Body of pancreas (tissue), 4 donors: Measurements from ENCODE around the gene ZNF619.

Source experiments
- POLR2A ChIP-seq, 3 donors: fragments of 450-650 bp; IDR thresholded peaks; one replicate each; pipeline ENCODE4 v1.6.1; 2016; ENCODE audit warnings: antibody characterized with exemption in 3 of 3, mild to moderate bottlenecking in 2 of 3
- TF ChIP-seq, protein P1 (sequence below), 7 experiments: fragments of 450-650 bp in 4 of 7; fragments of 200-600 bp in 3 of 7; sonication (generic) in 3 of 7; IDR thresholded peaks; one replicate each; pipeline ENCODE4 v1.5.1; 2016 to 2019; ENCODE audit warnings: antibody characterized with exemption in 7 of 7

- TF ChIP-seq, protein P1, sequence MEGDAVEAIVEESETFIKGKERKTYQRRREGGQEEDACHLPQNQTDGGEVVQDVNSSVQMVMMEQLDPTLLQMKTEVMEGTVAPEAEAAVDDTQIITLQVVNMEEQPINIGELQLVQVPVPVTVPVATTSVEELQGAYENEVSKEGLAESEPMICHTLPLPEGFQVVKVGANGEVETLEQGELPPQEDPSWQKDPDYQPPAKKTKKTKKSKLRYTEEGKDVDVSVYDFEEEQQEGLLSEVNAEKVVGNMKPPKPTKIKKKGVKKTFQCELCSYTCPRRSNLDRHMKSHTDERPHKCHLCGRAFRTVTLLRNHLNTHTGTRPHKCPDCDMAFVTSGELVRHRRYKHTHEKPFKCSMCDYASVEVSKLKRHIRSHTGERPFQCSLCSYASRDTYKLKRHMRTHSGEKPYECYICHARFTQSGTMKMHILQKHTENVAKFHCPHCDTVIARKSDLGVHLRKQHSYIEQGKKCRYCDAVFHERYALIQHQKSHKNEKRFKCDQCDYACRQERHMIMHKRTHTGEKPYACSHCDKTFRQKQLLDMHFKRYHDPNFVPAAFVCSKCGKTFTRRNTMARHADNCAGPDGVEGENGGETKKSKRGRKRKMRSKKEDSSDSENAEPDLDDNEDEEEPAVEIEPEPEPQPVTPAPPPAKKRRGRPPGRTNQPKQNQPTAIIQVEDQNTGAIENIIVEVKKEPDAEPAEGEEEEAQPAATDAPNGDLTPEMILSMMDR (IDR thresholded peaks at IDR 0.05): no peak
- no peak for TF ChIP-seq POLR2A (IDR thresholded peaks at IDR 0.05)
Measured at GRCh38 chr3:40461161-40461560, 15.8 kb upstream of the ZNF619 start.
